GM19240 (cell line): Measurements from ENCODE around the gene ZNF627.
"Not testable (repeated sequence)": the region's sequence is repeated elsewhere in the genome, so short reads cannot be mapped to it uniquely, and the experiment has no call there.

Source experiments
- DNase-seq: peaks from one replicate; pipeline ENCODE4 v3.0.0; 2011; ENCODE audit warnings: low spot score; ENCODE audit not compliant: insufficient read length

The ZNF627 gene

DNA sequence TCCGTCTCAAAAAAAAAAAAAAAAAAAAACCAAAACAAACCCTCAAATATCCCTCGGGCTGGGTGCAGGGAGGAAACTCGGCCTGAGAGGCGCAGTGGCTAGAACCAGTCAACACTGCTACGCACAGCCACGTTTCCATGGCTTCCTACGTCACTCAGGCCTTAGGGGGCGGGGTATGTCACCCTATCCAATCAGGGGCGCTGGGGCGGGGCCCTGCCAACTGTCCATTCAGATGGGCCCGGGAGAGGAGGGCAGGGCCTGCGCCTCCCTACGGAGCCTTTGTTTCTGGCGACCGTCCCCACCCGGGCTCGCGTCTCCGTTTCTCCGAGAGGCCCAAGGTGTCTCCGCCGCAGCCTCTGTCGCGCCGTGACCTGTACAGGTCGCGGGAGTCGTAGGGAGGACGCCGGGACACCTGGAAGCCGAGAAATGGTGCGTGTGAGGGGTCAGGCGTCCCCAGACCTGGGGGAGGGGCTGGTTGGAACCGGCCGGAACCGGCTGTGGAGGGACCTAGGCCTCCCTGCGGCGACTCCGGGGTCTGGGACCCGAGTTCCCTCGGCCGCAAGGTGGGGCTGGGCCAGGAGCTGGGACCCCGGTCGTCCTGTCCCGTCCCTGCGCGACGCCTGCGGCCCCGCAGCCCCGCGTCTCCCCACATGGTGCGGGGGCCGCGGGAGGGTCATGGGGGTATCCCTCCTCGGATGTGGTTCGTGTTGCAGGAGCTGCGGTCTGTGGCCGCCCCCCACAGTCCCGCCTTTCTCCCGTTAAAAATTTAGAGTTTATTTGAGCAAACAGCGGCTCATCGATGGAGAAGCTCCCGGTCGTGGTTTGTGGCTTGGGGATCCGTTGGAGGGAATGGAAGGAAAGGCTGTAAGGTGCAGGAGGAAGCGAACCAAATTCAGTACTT, at the start of gene ZNF627:
Gene ZNF627 (plus strand): TSS at position 282 of the 901 bp plus-strand sequence. CDS start 145 bp downstream, at position 427.
- peak; percentile 92 for DNase-seq

DNA sequence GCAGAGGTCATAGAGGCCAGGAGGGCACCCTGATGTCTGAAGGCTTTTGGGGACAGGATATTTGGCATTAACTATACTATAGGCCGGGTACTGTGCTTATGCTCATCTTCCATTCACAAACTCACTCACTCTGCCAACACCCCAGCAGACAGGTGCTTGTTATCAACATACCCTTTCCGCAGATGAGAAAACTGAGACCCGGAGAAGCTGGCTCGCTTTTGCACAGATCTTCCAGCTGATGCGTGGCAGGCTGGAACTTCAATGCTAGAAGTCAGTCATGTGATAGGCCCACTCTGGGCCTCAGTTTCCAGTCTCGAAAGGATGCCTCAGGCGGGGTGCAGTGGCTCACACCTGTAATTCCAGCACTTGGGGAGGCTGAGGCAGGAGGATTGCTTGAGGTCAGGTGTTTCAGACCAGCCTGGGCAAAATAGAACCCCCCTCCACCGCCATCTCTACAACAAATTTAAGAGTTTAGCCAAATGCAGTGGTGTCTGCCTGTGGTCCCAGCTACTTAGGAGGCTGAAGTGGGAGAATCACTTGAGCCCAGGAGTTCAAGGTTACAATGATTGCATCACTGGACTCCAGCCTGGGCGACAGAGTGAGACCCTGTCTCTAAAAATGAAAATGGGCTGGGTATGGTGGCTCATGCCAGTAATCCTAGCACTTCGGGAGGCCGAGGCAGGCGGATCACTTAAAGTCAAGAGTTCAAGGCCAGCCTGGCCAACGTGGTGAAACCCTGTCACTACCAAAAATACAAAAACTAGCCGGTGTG, 49.2 kb upstream of the ZNF627 start:
- no peak for DNase-seq

DNA sequence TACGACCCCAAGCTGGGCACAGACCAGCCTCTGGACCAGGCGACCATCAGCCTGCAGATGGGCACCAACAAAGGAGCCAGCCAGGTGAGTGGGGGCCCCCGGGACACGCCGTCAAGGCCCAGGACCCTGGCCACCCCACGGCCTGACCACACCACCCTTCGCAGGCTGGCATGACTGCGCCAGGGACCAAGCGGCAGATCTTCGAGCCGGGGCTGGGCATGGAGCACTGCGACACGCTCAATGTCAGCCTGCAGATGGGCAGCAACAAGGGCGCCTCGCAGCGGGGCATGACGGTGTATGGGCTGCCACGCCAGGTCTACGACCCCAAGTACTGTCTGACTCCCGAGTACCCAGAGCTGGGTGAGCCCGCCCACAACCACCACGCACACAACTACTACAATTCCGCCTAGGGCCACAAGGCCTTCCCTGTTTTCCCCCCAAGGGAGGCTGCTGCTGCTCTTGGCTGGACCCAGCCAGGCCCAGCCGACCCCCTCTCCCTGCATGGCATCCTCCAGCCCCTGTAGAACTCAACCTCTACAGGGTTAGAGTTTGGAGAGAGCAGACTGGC, 47.8 kb upstream of the ZNF627 start:
- no peak for DNase-seq

DNA sequence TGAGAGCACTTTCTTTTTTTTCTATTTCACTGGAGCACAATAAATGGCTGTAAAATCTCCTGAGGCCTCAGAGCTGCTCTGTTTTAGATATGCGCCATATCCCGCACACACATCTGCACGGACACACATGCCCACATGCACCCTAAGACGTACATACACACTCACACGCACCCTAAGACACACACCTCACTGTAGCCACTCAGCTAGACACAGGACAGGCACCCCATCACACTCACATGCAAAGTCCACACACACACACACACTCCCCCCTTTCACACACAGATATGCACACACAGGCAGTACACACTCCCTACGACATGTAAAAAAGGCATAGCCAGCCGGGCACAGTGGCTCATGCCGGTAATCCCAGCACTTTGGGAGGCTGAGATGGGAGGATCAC, 47.0 kb upstream of the ZNF627 start:
- no peak for DNase-seq

DNA sequence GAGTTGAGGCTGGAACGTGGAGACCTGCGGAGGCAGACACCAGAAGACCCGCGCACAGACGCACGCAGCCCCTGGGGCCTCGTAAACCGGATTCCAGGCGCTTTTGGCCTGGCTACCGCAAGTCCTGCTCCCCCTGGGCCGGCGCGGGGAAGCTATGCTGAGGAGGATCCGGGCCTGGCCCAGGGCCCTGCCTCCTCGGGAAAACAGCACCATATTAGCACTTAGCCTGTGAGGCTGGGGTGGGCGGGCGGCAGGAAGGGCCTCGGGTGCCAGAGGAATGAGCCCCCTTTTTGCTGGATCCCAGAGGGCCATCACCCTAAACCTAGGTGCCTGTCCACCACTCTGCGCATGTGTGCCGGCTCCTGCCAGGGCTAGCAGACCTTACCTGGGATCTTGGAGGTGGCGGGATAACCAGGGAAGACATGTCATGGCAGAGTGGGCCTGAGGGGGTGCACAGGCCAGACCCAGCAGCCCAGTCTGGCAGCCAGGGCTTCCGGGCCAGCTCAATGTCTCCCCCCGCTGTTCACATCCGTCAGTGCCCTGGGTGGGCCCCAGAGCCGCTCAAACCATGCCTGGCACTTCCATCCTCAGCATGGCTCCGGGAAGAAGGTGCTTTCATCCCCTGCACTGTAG, 45.6 kb upstream of the ZNF627 start:
- no peak for DNase-seq

DNA sequence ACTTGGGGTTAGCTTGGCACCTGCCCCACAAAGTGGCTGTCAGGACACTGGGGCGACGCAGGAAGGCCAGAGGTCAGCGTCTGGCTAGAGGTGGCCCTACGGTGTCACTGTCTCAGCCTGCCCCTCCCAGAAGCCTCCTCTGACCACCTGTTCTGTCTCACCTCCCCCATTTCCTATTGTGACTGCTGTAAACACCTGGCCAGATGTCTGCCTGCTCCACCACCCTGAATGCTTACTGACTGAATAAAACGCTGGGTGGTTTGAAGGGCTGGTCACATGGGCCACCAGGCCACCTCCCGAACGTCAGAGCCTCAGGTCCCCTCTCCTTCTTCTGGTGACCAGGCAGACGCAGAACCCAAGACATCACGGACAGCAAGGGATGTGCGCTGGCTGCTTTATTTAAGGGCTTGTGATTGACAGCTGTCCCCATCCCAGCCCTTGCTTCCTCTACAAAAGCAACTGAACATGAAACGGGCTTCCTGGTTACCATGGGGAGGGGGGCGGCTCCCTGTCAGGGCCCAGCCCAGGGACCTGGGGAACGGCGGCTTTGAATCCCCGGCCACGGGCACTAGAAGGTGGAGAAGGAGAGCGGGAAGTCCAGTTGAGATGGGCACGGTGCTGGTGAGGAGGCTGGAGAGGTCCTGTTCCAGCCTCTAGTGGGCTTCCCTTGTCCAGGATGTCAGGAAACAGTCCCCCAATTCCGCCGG, 44.5 kb upstream of the ZNF627 start:
- no peak for DNase-seq

DNA sequence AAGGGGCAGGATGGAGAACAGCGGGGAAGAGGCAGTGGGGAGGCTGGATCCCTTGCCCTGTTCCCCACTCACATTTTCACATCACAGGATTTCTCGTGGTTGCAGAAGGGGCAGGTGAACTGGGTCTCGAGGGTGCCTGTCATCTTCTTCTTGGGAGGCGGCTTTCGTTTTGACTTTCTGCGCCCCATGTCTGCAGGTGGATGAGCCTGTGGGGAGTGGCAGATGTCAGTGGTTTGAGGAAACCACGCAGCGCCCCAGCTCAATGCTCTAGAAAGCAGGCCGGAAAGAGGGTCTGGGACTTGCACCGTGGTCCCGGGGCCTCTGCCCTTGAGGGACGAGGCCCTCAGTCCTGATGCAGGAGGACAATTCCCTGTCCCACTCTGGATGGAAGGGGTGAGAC, 43.1 kb upstream of the ZNF627 start:
- DNase-seq = no peak

DNA sequence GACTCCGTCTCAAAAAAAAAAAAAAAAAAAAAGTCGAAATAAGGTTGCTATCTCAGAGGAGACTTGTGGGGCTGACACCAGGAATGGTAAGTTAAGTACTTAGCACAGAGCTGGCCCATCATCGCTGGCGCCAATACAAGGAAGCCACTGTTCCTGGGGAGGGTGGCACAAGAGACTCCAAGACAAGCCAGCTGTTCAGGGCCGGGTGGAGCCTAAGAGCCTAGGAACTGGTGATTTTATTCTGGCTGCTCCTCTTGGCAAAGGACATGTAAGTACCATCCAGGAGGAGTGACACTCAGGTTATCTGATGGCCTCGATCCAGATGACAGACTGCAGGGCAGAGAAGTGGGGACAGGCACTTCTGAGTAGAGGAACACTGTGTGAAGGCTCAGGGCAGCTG, 42.0 kb upstream of the ZNF627 start:
- no peak for DNase-seq

DNA sequence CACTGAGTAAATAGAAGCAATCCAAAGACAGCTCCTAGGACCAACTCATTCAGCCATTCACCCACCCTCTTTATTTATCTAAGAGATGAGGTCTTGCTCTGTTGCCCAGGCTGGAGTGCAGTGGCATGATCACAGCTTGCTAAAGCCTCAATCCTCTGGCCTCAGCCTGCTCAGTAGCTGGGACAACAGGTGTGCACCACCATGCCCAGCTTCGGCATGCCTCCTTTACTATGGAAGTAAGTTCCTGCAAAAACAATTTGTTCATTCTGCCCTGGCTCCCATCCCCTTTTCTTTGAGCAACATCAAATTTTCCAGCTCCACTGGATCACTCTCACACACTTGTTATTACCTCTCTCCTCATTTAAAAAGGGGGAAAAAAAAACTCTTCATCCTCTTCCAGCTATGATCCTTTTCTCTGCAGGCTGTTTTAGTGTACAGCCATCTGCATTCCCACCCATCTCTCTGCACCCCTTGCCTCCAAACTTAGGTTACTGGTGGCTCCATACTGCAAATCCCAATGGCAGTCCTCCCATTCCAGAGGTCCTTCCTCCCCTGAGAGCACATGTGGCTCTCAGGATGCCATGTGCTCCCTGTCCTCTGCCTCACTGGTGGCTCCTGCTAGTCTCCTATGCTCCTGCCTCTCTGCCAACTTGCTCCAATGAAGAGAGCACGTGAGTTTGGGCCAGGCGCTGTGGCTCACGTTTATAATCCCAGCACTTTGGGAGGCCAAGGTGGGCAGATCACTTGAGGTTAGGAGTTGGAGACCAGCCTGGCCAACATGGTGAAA, 40.5 kb upstream of the ZNF627 start:
- no peak for DNase-seq

DNA sequence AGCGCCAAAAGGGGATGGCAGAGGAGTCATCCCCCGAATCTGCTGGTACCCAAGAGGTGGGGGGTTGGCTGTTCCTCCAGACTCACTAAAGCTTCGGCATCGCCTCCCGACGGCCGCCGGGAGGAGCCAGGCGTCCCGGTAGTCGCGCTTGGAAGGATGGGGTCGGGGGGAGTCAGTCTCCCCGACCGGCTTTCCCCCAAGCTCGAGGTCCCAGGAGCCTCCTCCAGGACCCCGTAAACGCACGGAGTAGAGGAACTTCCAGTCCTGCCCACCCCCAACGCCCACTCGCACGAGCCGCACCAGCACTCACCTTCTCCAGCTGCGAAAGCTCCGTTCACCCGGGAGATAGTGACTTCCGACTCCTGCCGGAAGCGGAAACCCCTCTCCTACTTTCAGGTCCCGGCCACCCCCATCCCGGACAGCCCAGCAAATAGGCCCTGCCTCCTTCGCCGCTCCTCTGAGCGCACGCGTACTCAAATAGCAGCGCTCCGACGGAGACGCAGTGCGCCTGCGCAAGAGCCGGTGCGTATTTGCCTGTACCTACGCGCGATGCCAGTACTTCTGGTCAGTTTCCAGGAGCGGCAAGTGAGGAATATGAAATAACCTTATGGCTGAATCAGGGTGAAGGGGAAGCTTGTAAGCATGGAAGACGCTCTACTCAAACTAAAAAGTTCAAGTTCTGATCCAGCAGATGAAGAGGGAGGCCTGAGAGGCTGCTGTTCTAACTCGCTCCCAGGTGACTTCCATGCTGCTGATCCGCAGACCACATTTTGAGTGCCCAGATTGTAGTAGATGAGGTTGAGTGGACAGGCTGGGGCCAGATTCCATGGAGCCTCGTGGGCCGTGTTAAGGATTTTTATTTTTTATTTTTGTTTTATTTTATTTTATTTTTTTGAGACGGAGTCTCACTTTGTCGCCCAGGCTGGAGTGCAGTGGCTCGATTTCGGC, 38.1 kb upstream of the ZNF627 start, which contains the start of gene ELOF1:
Gene ELOF1 (minus strand): TSS at position 350 of the 948 bp plus-strand sequence. CDS start 4,883 bp downstream, outside the sequence.
- DNase-seq = peak; percentile 97

DNA sequence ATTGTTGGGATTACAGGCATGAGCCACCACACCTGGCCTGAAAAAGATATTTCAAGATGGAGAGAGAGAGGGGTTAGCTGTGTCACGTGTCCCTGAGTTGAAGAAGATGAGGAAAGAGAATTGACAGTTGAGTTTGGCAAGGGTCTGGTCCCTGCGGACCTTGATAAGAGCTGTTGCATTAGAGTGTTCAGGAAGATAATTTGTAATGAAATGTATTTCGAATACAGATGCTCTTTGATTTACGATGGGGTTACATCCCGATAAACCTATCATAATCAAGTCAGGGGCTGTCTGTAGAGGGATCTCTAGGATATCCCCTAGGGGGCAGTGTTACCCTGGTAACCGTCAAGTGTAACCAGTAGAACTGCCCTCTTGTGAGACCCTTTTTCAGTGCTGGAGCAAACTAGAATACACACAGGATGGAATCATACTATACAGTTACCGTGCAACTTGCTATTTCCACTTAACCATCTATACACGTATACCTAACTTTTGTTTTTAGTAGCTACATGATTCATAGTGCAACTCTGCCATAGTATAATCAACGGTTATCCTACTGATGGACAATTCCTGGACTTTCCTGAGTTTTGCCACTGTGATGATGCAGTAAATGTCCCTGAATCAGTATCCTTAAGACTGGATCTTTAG, 36.8 kb upstream of the ZNF627 start:
- DNase-seq = peak; percentile 45

DNA sequence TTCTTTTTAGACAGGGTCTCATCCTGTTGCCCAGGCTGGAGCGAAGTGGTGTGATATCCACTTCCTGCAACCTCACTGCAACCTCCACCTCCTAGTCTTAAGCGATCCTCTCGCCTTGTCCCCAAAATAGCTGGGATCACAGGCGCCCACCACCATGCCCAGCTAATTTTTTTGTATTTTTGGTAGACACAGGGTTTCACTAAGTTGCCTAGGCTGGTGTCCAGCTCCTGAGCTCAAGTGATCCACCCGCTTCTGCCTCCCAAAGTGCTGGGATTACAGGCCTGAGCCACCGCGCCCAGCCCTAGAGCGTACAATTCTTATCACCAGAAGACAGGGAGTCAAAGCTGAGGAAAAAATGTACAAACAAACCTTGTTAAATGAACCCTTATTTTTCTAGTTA, 33.8 kb upstream of the ZNF627 start:
- no peak for DNase-seq

DNA sequence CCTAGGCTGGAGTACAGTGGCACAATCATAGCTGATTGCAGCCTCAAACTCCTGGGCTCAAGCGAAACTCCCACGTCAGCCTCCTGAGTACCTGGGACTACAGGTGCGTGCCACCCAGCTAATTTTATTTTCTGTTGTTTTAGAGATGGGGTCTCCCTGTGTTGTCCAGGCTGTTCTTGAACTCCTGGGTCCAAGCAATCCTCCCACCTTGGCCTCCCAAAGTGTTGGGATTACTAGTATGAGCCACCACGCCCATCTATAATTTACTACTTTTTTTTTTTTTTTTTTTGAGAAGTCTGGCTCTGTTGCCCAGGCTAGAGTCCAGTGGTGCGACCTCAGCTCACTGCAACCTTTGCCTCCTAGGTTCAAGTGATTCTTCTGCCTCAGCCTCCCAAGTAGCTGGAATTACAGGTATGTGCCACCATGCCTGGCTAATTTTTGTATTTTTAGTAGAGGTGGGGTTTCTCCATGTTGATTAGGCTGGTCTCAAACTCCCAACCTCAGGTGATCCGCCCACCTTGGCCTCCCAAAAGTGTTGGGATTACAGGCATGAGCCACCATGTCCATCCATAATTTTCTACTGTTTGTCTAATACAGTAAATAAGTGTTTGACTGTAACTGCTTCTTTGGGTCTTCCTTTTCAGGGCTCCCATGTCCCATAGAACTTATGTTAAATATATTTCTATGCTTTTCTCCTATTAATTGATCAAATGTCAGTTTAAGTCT, 33.0 kb upstream of the ZNF627 start:
- DNase-seq = not testable (repeated sequence)

DNA sequence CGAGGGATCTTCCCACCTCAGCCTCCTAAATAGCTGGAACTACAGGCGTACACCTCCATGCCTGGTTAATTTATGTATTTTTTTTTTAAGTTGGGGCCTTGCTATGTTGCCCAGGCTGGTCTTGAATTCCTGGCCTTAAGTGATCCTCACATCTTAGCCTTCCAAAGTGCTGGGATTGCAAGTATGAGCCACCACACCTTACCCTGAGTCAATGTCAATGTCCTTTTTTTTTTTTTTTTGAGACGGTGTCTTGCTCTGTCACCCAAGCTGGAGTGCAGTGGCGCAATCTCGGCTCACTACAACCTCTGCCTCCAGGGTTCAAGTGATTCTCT, 31.7 kb upstream of the ZNF627 start:
- DNase-seq = not testable (repeated sequence)

DNA sequence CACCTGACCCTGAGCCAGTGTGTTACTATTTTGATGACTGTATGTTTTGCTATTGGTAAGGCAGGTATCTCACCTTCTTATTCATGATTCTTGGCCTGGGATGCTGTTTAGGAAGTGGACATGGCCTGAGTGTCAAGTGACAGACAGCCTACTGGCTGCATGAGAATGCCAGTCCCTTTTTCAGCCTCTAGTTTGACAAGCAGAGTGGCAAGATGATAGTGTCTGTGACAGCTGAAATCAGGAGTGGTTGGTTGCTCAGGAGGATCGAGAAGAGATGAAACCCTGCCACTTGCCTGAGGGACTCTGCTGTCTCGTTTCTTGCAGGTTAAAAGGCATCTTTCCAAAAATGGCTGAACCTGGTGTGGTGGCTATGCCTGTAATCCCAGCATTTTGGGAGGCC, 31.1 kb upstream of the ZNF627 start:
- no peak for DNase-seq

DNA sequence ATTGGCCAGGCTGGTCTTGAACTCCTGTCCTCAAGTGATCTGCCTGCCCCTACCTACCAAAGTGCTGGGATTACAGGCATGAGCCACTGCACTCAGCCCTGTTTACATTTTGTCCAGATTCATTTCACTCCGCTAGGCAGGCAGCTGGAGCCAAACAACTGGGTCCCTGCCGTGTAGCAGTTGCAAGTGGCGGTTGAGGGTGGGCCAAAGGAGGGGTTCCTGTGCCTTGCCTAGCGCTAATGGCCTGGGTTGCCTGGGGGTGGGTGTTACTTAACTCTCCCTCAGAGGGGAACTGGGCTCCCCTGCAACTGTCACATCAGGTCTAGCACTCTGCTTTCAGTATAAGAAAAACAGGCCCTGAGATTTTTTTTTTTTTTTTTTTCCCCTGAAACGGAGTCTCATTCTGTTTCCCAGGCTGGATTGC, 27.2 kb upstream of the ZNF627 start:
- no peak for DNase-seq

DNA sequence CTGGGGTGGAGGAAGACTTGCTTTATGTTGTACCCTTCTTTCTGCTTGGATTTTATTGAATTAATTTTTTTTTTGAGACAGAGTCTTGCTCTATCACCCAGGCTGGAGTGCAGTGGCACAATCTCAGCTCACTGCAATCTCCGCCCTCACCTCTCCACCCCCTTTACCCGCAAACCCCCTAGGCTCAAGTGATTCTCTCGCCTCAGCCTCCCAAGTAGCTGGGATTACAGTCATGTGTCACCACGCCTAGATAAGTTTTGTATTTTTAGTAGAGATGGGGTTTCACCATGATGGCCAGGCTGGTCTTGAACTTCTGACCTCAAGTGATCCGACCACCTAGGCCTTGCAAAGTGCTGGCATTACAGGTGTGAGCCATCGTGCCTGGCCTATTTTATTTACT, 23.9 kb upstream of the ZNF627 start:
- not testable (repeated sequence) for DNase-seq

DNA sequence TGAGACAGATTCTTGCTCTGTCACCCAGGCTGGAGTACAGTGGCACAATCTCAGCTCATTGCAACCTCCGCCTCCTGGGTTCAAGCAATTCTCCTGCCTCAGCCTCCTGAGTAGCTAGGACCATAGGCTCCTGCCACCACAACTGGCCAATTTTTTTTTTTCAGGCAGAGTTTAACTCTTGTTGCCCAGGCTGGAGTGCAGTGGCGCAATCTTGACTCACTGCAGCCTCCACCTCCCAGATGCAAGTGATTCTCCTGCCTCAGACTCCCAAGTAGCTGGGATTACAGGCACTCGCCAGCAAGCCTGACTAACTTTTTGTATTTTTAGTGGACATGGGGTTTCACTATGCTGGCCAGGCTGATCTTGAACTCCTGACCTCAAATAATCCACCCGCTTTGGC, 23.5 kb upstream of the ZNF627 start:
- DNase-seq = not testable (repeated sequence)
